T-cell (primary cell): ENCODE measurements around the gene PEX5. TPM values are rescaled to one million over a fixed set of nuclear protein-coding genes. Genes with fewer than 3 reads are reported as not detected.

Source experiments
- ATAC-seq, 4 experiments: fragments of 200-7000 bp in 3 of 4; fragments of 150-1000 bp in 1 of 4; cut with Tn5 transposase; replicated peaks in 1 of 4; 1 replicate in 3 of 4; 2 replicates in 1 of 4; pipeline ENCODE4 v1.10.0; 2021; ENCODE audit warnings: moderate library complexity in 3 of 4, mild to moderate bottlenecking in 2 of 4, moderate number of reproducible peaks in 1 of 4
- CTCF ChIA-PET, 2 donors: fragments of 300-600 bp; sonication (Branson Sonifier 250); formaldehyde crosslinking; loops; one replicate each; lab custom pipeline; 2022; ENCODE audit warnings: antibody characterized with exemption in 2 of 2; lab: Charles Lee
- POLR2A ChIA-PET, 2 donors: fragments of 300-600 bp; sonication (Branson Sonifier 250); formaldehyde crosslinking; loops; one replicate each; lab custom pipeline; 2022; ENCODE audit warnings: antibody characterized with exemption in 2 of 2; lab: Charles Lee
- DNase-seq, 35 experiments: peaks; one replicate each; pipeline versions ENCODE4 v3.0.0 to v3.0.0-alpha.2; 2013 to 2023
- H3K27ac ChIP-seq: one replicate; pipeline ENCODE4 v1.5.1; 2013; ENCODE audit warnings: low read length
- H3K27me3 ChIP-seq, 2 experiments: replicated peaks in 1 of 2; 1 replicate in 1 of 2; 2 replicates in 1 of 2; pipeline versions ENCODE4 v1.6.1 to v1.7.0; 2013; ENCODE audit warnings: low read length in 1 of 2, mixed read lengths in 1 of 2; ENCODE audit not compliant: control insufficient read depth in 2 of 2, insufficient read depth in 2 of 2; ENCODE audit errors: extremely low read depth in 1 of 2
- H3K36me3 ChIP-seq, 2 donors: 1 replicate in 1 of 2; 2 replicates in 1 of 2; pipeline versions ENCODE4 v1.6.1 to v1.7.0; 2013; ENCODE audit warnings: low read length in 1 of 2; ENCODE audit not compliant: control insufficient read depth in 2 of 2, insufficient read depth in 1 of 2; ENCODE audit errors: extremely low read depth in 1 of 2
- H3K4me1 ChIP-seq, 2 experiments: 1 replicate in 1 of 2; 2 replicates in 1 of 2; pipeline versions ENCODE4 v1.6.1 to v1.7.0; 2013; ENCODE audit warnings: low read length in 2 of 2, mixed read lengths in 1 of 2; ENCODE audit not compliant: insufficient read depth in 2 of 2, control insufficient read depth in 1 of 2; ENCODE audit errors: extremely low read depth in 1 of 2
- H3K4me3 ChIP-seq, 2 donors: 1 replicate in 1 of 2; 2 replicates in 1 of 2; pipeline versions ENCODE4 v1.5.1 to v1.7.0; 2013; ENCODE audit warnings: mild to moderate bottlenecking in 2 of 2, low read length in 1 of 2, moderate library complexity in 1 of 2; ENCODE audit not compliant: control insufficient read depth in 1 of 2; ENCODE audit errors: extremely low read depth in 1 of 2
- H3K9me3 ChIP-seq: 2 replicates; pipeline ENCODE4 v1.7.0; 2013
- H3K27ac Mint-ChIP-seq, 2 donors: one replicate each; pipeline ENCODE4 v1.8.0; 2020 to 2021; ENCODE audit warnings: mild to moderate bottlenecking in 2 of 2, mixed read lengths in 2 of 2
- H3K27me3 Mint-ChIP-seq, 2 donors: one replicate each; pipeline ENCODE4 v1.8.0; 2021 to 2022; ENCODE audit warnings: mixed read lengths in 2 of 2
- H3K36me3 Mint-ChIP-seq: one replicate; pipeline ENCODE4 v1.8.0; 2021; ENCODE audit warnings: mixed read lengths
- H3K4me1 Mint-ChIP-seq, 3 donors: one replicate each; pipeline ENCODE4 v1.8.0; 2020 to 2022; ENCODE audit warnings: mixed read lengths in 3 of 3, mild to moderate bottlenecking in 1 of 3
- H3K4me3 Mint-ChIP-seq, 3 donors: one replicate each; pipeline ENCODE4 v1.8.0; 2020 to 2022; ENCODE audit warnings: mild to moderate bottlenecking in 3 of 3, mixed read lengths in 3 of 3, moderate library complexity in 3 of 3
- H3K9me3 Mint-ChIP-seq, 3 donors: one replicate each; pipeline ENCODE4 v1.8.0; 2020 to 2022; ENCODE audit warnings: mixed read lengths in 3 of 3
- WGBS: methylation state at CpG from one replicate; pipeline ENCODE4 v1.1.5; 2013; ENCODE audit warnings: missing lambda C conversion rate; ENCODE audit not compliant: insufficient coverage; 5-methylcytosine and 5-hydroxymethylcytosine counted together
- total RNA-seq, 35 experiments: library from RNA in 6 of 35; stranded (reverse) in 6 of 35; fragments of 120-200 nt in 1 of 35; gene quantifications; one replicate each; pipeline versions ENCODE4 v1.2.1 to v1.2.4 and lab custom pipeline; 2013 to 2026

PEX5 gene
- total RNA-seq, 5 donors from 2014 or later (not counting 1 experiment from before 2014, with no cell fraction given) = 24.0 to 44.5 (median 31.1) TPM

- no peak overlapping the region for H3K4me3 Mint-ChIP-seq
- ATAC-seq (no peak), DNase-seq (no peak)
- no peak overlapping the region for H3K27ac Mint-ChIP-seq
- H3K36me3 Mint-ChIP-seq = peaks cover 37% of the 10 kb centered on the region
- H3K4me3 ChIP-seq = no peak overlapping the region
- 96% methylated on average over 12 of the region's 17 CpGs for WGBS
- POLR2A ChIA-PET = no interaction called here
- H3K27me3 ChIP-seq = peaks cover 0 to 5% of the 10 kb centered on the region in 2 experiments
- H3K4me1 Mint-ChIP-seq = peaks cover 0 to 2% (median under 1%) of the 10 kb centered on the region in 3 donors
- peaks cover 0 to under 1% of the 10 kb centered on the region in 2 donors for H3K27me3 Mint-ChIP-seq
- CTCF ChIA-PET = no interaction called here
- H3K9me3 Mint-ChIP-seq = no peaks in the 10 kb centered on the region
- H3K36me3 ChIP-seq = peaks cover 4 to 53% of the 10 kb centered on the region in 2 donors
- H3K9me3 ChIP-seq = no peaks in the 10 kb centered on the region
- H3K27ac ChIP-seq = no peak overlapping the region
- H3K4me1 ChIP-seq = no peaks in the 10 kb centered on the region
Observed at GRCh38 chr12:7157391-7157790, 32.1 kb upstream of the PEX5 start.

GRCh38 chr12:7158781-7159609 is 30.5 kb upstream of the PEX5 start:
- peaks cover 29% of the 10 kb centered on the region for H3K36me3 Mint-ChIP-seq
- no peak for ATAC-seq
- H3K4me3 ChIP-seq = no peak overlapping the region
- no peak overlapping the region for H3K27ac ChIP-seq
- H3K27me3 ChIP-seq = peaks cover 5 to 14% of the 10 kb centered on the region in 2 experiments
- peaks cover 7 to 9% of the 10 kb centered on the region in 2 experiments for H3K4me1 ChIP-seq
- DNase-seq = no peak
- H3K36me3 ChIP-seq = peaks cover 4 to 37% of the 10 kb centered on the region in 2 donors
- WGBS = 93% methylated on average over 6 of the region's 10 CpGs
- no peak overlapping the region for H3K27ac Mint-ChIP-seq
- H3K9me3 ChIP-seq = no peaks in the 10 kb centered on the region
- H3K27me3 Mint-ChIP-seq = peaks cover 0 to 11% of the 10 kb centered on the region in 2 donors
- no peaks in the 10 kb centered on the region for H3K9me3 Mint-ChIP-seq
- H3K4me3 Mint-ChIP-seq = no peak overlapping the region
- POLR2A ChIA-PET = no interaction called here
- H3K4me1 Mint-ChIP-seq = peaks cover 10 to 11% (median 10%) of the 10 kb centered on the region in 3 donors
- CTCF ChIA-PET = interaction anchor here in 1 of 2 donors (0.7 kb wide), 1 partner anchor 907 kb away, joined by 4 read pairs; no protein-coding TSS in a partner anchor

- H3K4me3 ChIP-seq = no peak overlapping the region
- 84% methylated on average over 6 of the region's 7 CpGs for WGBS
- Mint-ChIP-seq H3K4me3 (no peak overlapping the region), H3K4me1 (peaks cover 10 to 11% (median 10%) of the 10 kb centered on the region in 3 donors), H3K27ac (no peak overlapping the region), H3K27me3 (peaks cover 0 to 11% of the 10 kb centered on the region in 2 donors), H3K9me3 (no peaks in the 10 kb centered on the region), H3K36me3 (peaks cover 22% of the 10 kb centered on the region)
- peaks cover 5 to 14% of the 10 kb centered on the region in 2 experiments for H3K27me3 ChIP-seq
- H3K9me3 ChIP-seq = no peaks in the 10 kb centered on the region
- no peak overlapping the region for H3K27ac ChIP-seq
- H3K4me1 ChIP-seq = peaks cover 7 to 9% of the 10 kb centered on the region in 2 experiments
- no peak for DNase-seq
- no peak for ATAC-seq
- ChIA-PET POLR2A (no interaction called here), CTCF (interaction anchor here in 1 of 2 donors (0.6 kb wide), 1 partner anchor 242 kb away, joined by 7 read pairs; no protein-coding TSS in a partner anchor)
- H3K36me3 ChIP-seq = peaks cover 0 to 25% of the 10 kb centered on the region in 2 donors
Observed at GRCh38 chr12:7160183-7160582, 29.3 kb upstream of the PEX5 start.

- Mint-ChIP-seq H3K9me3 (no peaks in the 10 kb centered on the region), H3K4me1 (peaks cover 10 to 11% (median 10%) of the 10 kb centered on the region in 3 donors), H3K36me3 (peaks cover 12% of the 10 kb centered on the region), H3K4me3 (no peak overlapping the region), H3K27me3 (peaks cover 5 to 15% of the 10 kb centered on the region in 2 donors), H3K27ac (no peak overlapping the region)
- ChIA-PET POLR2A (no interaction called here), CTCF (no interaction called here)
- Histone ChIP-seq H3K27me3 (peaks cover 5 to 14% of the 10 kb centered on the region in 2 experiments), H3K36me3 (peaks cover 0 to 17% of the 10 kb centered on the region in 2 donors), H3K27ac (no peak overlapping the region), H3K4me3 (no peak overlapping the region), H3K4me1 (peaks cover 7 to 9% of the 10 kb centered on the region in 2 experiments), H3K9me3 (no peaks in the 10 kb centered on the region)
- ATAC-seq (no peak), DNase-seq (no peak)
- WGBS = 79% methylated on average over 2 of the region's 4 CpGs
Observed at GRCh38 chr12:7161327-7161726, 28.2 kb upstream of the PEX5 start.

- H3K36me3 ChIP-seq = peaks cover 0 to 13% of the 10 kb centered on the region in 2 donors
- Mint-ChIP-seq H3K27me3 (peaks cover 5 to 18% of the 10 kb centered on the region in 2 donors), H3K9me3 (no peaks in the 10 kb centered on the region), H3K27ac (no peak overlapping the region), H3K36me3 (peaks cover 10% of the 10 kb centered on the region), H3K4me1 (peaks cover 10 to 11% (median 10%) of the 10 kb centered on the region in 3 donors), H3K4me3 (no peak overlapping the region)
- no peak overlapping the region for H3K4me3 ChIP-seq
- H3K27ac ChIP-seq = no peak overlapping the region
- H3K9me3 ChIP-seq = no peaks in the 10 kb centered on the region
- H3K27me3 ChIP-seq = peaks cover 5 to 14% of the 10 kb centered on the region in 2 experiments
- DNase-seq = no peak
- 84% methylated on average over 4 of the region's 5 CpGs for WGBS
- POLR2A ChIA-PET = no interaction called here
- ATAC-seq = no peak
- peaks cover 7 to 9% of the 10 kb centered on the region in 2 experiments for H3K4me1 ChIP-seq
- CTCF ChIA-PET = no interaction called here
Observed at GRCh38 chr12:7161811-7162210, 27.7 kb upstream of the PEX5 start.

GRCh38 chr12:7162691-7163114 is 26.8 kb upstream of the PEX5 start:
- 17% methylated on average over 13 of the region's 19 CpGs for WGBS
- ChIA-PET POLR2A (interaction anchor here in 1 of 2 donors (0.6 kb wide), 1 partner anchor 204 kb away, joined by 3 read pairs; no protein-coding TSS in a partner anchor), CTCF (no interaction called here)
- no peaks in the 10 kb centered on the region for H3K9me3 ChIP-seq
- DNase-seq (peak in 25 of 35 experiments; percentile 5 to 39 (median 15)), ATAC-seq (peak; percentile 50 to 90 (median 56))
- peaks cover 10 to 11% (median 10%) of the 10 kb centered on the region in 3 donors for H3K4me1 Mint-ChIP-seq
- H3K4me3 ChIP-seq = peak overlapping the region in 1 of 2 donors; percentile 12
- no peak overlapping the region for H3K27ac ChIP-seq
- peaks cover 0 to 4% of the 10 kb centered on the region in 2 donors for H3K36me3 ChIP-seq
- peaks cover 2% of the 10 kb centered on the region for H3K36me3 Mint-ChIP-seq
- peaks cover 7 to 9% of the 10 kb centered on the region in 2 experiments for H3K4me1 ChIP-seq
- H3K27me3 ChIP-seq = peaks cover 5 to 14% of the 10 kb centered on the region in 2 experiments
- peaks cover 7 to 21% of the 10 kb centered on the region in 2 donors for H3K27me3 Mint-ChIP-seq
- H3K4me3 Mint-ChIP-seq = peak overlapping the region; percentile 31 to 51 (median 39)
- no peak overlapping the region for H3K27ac Mint-ChIP-seq
- peaks cover 0 to 2% (median 0%) of the 10 kb centered on the region in 3 donors for H3K9me3 Mint-ChIP-seq
